Mesenteric fat pad (tissue), 1 donor: ENCODE data around the gene PRICKLE2. TPM values are rescaled to one million over a fixed set of nuclear protein-coding genes. Genes with fewer than 3 reads are reported as not detected.

Source experiments
- DNase-seq: peaks from one replicate; pipeline ENCODE4 v3.0.0-alpha.2; 2020; ENCODE audit warnings: low spot score
- total RNA-seq: library from RNA; stranded (reverse); fragmentation: NEBNext Ultra II Directional; extraction: Animal tissue kit (Norgen Biotek cat#: 25700); gene quantifications from one replicate; pipeline ENCODE4 v1.2.1, GENCODE V29; 2021
- donor health status: DM: yes; HTN: yes; CAD: no.

Gene PRICKLE2
- total RNA-seq, 1 donor from 2014 or later: 65.7 TPM

DNA sequence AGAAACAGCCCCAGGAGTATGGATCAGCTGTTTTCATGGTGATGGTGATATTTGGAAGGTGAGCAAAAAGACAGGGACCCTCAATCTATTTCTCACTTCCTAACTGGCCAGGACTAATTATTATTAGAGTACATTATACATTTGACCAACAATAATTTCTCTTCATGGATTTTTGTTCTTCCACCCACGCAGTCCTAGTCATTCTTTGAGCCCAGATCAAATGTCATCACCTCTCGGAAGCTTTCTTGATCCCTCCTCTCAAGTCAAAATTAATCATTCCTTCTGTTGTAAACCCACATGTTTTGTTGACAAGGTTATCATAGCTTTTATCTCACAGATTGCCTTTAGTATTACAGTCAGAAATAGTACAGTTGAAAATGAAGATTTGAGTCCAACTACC, 29.2 kb upstream of the PRICKLE2 start:
- DNase-seq: no peak

DNA sequence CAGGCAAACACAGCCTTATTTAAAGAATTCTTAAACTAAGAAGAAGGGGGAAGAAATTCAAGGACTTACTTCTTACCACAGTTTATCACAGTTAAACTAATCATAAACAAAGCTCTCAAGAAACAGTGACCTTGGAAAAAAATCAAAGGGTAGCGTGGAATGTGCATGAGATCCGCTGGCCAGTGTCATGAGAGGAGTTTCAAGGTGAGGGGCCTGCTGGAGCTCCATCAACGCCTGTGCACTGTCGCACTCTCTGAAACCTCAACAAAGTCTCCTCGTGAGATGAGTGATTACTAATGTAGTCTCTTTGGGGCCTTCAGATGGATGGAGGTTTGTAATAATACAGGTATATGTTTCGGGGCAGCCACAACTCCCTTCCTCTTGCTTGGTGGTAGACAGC, 28.4 kb upstream of the PRICKLE2 start:
- no peak for DNase-seq

DNA sequence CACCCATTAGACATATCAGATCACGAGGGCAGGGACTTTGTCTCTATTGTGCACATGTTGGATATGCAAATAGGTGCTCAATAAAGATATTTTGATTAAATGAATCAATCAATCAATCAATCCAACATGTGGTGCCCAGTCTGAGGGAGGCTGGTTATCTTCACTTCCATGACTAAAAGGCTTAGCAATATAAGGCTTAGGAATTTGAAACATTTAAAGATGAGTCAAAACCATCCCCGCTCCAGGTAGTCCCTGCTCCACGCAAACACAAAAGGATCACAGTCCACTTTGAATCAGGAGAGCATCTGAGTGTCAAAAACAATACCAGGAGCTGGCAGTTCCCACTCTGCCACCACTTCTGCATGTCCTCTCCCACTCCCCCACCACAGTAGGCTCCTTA, 25.8 kb upstream of the PRICKLE2 start:
- DNase-seq: no peak

DNA sequence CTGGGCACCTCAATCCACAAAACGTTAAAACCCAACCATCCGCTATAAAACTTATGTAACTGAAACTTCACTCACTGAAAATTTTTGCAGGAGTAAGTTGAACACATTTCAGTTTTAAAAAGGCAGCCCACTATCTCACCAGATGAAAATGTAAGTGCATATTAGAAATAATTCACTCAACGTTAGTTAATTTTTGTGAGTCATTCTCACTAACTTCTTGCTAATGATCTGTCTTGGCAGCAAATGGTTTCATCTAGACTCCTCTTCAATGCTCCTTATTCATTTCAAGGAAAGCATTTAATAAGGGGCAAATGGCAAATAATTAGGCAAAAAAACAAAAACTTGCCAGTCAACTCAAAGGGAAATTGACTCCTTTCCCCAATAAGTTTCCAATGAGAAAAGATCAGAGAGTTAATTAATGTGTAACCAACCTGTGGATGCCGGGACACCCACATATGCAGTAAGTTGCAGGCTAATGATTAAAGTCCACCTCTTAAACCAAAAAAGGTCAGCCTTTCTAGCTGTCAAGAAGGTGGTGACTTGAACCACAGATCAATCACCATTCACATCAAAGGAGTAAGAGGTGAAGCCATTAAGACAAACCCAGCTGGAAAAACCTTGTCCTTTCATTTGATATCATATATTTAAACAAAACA, 22.9 kb upstream of the PRICKLE2 start:
- DNase-seq: no peak

DNA sequence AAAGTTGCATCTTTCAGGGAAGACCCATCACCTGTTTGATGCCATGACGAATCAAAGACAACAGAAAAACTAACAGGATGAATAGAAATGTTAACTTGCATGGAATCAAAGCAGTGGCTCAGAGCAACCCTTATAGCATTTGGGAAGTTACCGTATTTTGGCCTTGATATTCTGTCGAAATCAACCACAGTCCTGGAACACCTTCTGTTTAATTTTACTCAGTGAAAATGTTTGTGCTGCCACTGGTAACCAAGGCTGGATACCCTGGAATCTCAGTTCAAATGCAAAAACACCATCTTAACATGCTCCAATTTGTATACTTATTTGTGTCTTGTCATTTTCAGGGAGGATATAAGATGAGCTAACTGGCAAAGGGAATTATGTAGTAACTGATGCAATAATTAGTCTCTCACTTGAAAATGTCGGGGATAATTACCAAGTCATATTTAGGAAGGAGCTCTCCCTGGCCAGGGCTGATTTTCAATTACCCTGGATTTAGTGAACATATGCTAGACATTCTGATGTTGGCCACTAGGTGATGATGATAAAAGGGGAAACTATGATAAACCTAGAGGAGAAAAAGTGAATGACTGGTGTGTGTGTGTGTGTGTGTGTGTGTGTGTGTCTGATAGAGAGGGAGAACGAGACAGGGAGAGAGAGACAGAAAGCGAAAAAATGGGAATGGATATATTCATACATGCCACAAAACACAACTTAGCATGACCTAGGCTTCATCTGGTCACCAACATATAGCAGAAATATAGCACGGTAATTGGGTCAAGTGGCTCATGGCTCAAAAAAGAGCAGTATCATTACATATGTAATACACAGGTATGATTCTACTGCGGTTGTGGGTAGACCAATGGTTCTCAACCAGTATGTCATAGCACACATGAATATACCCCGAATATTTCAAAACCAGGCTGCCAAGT, 19.0 kb upstream of the PRICKLE2 start:
- DNase-seq: no peak

DNA sequence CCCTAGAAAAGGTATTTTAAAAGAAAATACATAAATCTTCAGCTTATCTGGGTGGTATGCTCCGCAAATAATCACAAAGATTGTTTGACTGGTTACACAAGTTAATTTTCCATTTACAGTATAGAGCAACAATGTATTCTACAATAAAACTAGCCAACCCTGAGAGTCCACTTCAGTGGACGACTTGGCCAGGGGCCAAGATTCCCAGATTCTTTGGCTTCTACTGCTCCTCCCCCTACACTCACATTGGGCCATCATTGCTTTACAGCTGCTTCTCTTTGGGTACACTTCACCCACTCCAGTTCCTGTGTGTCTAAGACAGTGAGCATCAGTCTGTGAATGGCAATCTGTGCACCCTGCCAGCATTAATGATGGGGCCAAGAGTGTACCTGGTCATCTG, 17.2 kb upstream of the PRICKLE2 start:
- no peak for DNase-seq

DNA sequence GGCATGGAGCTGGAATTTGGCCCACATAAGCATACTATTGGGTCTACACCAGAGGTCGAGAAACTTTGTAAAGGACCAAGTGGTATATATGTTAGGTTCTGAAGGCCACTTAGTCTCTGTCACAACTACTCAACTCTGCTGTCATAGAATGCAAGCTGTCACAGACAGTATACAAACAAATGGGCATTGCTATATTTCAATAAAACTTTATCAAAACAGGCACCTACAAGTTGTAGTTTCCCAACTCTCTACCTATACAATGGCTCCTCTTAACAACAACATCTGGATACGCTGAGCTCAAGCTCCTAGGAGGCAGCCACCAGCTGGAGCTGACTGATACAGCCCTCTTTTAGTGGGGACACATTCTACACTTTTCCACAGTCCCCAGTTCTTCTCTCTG, 15.7 kb upstream of the PRICKLE2 start:
- DNase-seq: no peak

DNA sequence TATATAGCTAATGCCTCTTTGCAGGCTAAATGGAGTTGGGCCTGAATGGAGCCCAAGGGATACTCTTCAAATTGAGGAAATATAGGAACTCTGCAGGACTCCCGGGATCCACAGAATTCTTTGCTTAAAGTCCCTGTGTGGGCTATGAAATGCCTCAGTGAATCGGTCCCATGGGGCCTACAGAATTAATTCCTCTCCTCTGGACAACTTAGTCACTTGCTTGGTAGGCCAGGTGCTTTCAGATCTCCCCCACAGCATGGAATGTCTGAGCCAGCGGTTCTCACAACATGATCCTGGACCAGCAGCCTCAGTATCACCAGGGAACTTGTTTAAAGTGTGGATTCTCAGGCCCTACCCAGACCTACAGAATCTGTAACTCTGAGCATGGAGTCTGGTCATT, 15.1 kb upstream of the PRICKLE2 start:
- no peak for DNase-seq

DNA sequence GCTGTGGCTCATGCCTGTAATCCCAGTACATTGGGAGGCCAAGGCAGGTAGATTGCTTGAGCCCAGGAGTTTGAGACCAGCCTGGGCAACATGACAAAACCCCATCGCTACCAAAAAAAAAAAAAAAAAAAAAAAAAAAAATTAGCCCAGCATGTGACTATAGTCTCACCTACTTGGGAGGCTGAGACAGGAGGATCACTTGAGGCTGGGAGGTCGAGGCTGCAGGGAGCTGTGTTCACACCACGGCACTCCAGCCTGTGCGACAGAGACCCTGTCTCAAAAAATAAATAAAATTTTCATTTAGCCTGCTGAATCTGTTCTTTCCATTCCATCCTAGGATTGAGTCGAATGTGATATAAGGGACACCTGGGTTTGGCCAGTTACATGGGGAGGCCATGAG, 14.6 kb upstream of the PRICKLE2 start:
- DNase-seq: no peak

DNA sequence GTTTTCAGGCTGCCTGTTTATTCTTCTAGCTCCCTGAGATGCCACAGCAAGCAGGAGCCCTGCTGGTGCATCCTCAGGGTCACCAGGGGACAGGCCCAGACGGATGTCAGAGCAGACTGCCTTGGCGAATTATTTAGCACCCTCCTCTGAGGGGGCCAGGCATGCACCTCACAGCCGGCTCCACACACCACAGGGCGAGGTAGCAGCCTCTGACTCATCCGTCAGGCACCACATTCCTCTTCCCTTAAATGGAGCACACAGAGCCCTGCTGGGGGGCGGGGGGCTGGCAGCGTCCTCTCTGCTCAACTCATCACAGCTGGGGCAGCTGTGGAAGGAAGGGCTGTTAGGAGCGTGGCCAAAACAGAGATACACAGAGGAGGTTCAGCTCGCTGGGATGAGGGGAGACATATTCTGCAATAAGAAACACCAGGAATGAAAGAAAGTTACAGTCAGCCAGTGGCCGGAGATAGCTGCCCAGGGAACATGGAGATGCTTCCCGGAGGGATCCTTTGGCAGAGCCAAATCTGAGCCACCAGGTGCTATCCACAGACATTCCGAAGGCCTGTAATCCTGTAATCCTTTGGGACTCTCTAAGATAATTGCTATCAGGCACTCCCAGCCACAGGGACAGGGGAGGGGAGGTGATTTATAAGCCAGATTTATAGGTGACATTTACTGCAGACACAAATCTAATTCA, 13.9 kb upstream of the PRICKLE2 start:
- DNase-seq: no peak

DNA sequence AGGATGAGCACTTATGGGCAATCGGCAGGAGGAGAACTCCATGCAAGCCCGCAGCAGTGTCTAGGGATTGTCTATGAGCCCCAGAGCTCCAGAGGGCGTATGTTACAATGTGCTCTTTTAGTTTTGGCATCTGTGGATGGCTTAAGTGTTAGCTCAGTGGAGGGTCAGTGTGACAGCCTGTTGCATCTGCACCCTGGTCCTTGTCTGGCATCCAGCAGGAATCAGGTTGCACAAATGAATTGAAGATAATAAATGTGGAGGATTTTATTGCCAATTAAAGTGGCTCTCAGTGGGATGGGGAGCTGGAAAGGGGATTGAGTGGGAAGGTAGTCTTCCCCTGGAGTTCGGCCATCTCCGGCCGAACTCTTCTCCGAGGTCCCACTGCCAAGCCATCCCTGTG, 11.8 kb upstream of the PRICKLE2 start:
- DNase-seq: no peak

DNA sequence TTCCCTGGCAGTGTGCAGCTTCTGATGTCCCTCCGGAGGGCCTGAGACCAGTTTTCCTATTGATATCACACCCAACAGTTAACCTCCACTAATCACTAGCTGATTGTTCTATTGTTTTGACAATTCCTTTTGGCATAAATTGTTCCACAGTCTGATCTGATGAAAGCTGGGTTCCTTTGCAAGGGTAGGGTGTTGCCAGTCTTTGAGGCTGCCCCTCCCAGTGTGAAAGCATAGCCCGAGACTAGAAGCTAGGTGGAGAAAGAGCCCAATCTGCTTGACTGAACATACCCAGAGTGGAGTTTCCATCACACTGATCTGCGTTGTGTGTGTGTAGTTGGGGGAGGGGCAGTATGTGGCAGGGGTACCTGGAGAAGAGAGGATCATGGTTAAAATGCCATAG, 10.3 kb upstream of the PRICKLE2 start:
- DNase-seq: no peak

DNA sequence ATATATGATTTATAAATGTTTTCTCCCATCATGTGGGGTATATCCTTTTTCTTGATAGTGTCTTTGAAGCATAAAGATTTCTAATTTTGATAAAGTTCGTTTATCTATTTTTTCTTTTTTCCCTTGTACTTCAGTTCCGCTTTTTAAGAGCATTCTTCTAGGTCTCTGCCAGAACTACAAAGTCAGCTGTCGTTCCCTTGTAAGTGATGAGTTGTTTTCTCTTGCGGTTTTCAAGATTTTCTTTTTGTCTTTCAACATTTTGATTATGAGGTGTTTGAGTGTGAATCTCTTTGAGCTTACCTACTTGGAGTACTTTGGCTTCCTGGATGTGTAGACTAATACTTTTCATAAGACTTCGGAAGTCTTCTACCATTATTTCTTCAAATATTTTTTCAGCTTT, 9.3 kb upstream of the PRICKLE2 start:
- DNase-seq: no peak

DNA sequence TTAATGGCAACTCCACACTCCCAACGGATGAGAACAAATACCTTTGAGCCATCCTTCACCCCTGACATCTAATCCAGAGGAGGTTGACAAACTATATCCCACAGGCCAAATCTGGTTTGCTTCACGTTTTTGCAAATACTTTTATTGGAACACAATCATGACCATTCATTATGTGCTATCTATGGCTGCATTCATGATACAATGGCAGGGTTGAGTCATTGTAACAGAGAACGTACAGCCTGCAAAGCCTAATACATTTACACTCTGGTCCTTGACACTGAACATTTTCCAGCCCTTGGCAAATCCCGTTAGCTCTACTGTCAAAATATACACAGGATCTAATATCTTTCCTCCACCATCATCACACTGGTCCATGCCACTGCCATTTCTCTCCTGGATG, 7.6 kb upstream of the PRICKLE2 start:
- DNase-seq: no peak

DNA sequence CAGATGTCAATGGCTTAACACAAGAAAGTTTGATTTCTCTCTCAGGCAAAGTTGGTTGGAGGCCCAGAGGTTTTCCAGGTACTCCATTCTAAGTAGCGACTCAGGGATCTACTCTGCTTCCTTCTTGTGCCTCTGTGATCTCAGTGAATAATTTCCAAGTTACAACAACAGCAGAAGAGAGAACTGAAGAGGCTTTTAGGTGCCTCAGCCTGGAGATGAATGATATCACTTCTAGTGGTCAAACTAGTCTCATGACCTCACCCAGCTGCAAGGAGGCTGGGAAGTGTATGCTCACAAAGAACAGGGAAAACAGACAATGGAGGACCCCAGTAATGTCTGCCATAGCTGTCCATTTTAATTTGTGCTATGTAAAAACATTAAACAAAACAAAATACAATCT, 4.6 kb upstream of the PRICKLE2 start:
- no peak for DNase-seq

DNA sequence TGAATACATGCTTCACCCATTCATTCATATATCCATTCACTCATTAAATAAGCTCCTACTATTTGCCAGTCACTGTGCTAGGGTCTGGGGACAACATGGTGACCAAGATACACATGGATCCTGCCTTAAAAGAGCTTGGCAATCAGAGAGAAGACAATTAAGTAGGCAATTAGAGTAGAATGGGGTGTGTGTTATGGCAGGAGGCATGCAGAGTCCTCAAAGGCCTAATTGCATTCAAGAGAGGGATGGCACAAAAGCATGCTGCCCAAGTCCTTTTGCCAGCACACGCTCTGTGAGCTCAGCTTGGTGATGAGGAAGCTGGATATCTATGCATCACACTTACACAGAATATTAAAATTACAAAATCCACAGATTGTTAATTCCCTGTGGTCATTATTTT, 2.8 kb upstream of the PRICKLE2 start:
- DNase-seq: no peak

DNA sequence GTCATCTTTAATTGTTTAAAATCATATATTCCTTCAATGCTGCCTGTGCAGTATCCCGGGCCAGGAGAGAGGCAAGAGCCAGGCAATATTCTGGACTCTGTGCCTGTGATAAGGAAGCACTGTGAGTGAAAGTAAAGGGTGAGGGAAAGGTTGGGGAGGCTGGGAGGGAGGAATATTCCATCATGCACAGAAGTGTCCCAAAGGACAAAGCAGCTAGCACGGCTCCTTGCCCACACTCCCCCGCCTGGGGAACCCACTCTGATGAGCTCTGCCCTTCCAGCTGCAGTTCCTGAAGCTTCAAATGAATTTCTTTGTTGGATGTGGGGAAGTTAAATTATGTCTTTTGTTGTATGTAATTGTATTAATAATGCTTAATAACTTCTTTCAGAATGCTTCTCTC, 1.5 kb upstream of the PRICKLE2 start:
- no peak for DNase-seq

DNA sequence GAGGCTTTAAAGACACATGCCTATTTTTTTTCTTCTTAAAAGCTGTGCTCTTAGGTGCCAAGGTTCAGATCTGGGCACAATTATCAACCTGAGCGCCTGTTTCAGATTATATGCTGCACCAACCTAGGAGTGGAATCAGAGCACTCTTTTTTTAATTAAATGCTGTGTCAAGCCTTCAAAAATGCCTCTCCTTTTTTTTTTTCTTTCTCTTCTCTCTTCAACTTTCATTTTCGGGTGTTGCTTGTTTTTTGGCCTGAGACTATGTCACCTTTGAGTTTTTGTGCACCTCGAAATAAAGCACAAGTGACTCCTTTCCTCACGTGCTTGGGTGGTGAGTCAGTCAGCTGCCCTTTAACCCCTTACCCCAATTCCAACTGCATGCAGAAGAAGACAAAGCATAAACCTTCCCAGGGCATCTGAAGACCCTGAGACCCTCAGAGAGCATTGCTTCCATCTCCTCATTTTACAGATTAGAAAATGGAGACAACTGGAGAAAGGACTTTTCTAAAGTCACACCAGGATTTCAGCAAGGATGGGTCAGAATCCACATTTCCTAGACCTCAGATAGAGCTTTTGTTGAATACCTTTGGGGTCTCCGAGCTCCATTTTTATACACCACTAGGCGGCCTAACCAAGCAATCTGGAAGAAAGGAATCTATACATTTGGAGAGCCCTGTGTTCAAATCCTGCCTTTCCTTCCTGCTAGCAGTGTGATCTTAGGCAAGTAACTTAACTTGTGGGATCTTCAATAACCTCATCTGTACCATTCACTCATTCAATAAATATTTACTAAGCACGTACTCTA, 631 bp upstream of the PRICKLE2 start:
- no peak for DNase-seq

DNA sequence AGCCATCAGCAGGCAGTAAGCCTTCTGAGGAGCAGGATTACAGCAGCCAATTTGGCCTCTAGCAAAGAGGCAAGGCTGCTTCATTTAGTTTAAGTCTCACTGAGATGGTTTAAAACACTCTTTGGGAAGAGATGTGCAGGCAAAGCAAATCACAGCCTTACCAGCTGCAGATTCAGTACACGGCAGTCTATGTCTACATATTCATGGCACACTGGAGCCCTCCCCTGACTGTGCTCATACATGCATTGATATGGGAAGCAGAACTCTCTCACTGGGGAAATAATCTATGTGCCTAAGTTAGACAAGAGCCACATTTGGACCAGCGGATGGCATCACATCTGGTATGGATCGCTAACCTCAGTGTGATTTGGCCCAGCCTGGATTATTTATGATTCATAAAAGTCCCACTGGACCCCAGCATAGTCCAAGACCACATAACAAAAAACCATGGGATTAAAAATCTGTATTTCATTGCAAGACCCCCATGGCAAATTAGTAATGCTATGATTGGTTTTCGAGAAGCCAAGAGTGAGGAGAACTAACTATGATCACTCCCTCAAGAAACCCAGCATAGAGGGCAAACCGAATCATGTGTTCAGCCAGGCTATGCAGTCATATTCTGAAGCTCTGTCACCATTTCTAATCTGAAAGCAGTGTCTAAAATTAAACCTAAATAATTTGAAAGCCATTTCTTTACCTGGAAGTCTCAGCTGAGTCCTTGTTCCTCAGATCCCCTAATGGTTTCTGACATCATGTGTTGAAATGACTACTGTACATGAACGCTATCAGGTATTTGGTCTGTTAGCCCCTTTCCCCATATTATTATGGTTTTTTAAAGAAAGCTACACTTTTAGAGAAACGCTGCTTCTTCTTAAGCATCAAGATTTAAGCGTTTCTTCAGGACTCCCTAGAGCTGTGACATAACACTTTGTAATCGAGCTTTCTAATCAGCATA, 1.2 kb downstream of the PRICKLE2 start:
- no peak for DNase-seq

DNA sequence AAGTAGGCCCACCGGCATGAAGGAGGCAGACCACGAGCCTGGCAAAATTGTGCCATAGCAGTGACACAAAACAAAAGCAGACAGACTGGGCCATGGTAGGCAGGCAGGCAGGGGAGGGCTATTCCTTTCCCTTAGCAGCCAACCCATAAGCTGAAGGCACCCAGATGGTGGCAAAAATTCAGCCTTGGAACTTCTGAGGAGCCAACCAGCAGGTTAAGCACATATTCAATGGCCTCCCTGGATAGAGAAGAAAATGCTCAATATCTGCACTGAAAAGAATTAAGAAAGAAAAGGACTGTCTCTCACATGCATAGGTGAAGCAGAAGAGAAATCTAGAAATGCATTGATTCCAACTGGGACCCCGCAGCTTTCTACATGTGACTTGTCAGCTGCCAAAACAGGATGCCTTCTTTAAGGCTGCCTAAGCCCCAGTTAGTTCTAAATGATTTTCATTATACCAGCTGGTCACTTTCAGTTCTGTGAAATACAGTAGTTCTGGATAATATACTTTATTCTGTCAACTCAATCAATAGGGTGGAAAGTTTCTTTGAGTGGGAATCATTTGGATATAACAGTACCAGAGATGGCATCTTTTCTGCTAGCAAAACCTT, 2.7 kb downstream of the PRICKLE2 start:
- DNase-seq: no peak
